Measurements from ENCODE around the gene DDX46. TPM values are rescaled to one million over a fixed set of nuclear protein-coding genes. Genes with fewer than 3 reads are reported as not detected.

Gene DDX46
- total RNA-seq, 2 donors from 2014 or later: 78.7 to 79.4 TPM

- Mint-ChIP-seq H3K4me3 (no peak overlapping the region), H3K27ac (no peak overlapping the region), H3K36me3 (ENCODE audit: low read depth) (peaks cover 6% of the 10 kb centered on the region), H3K9me3 (peaks cover 7% of the 10 kb centered on the region), H3K27me3 (ENCODE audit: insufficient read depth) (no peaks in the 10 kb centered on the region), H3K4me1 (peaks cover 12% of the 10 kb centered on the region)
- Histone ChIP-seq H3K4me3 (ENCODE audit: low read length) (no peak overlapping the region), H3K9ac (ENCODE audit: extremely low read depth, low read length, poor library complexity, severe bottlenecking) (no peak overlapping the region), H3K4me1 (ENCODE audit: control insufficient read depth, insufficient read depth, low read length) (no peaks in the 10 kb centered on the region), H3K9me3 (ENCODE audit: control insufficient read depth, low read length) (no peaks in the 10 kb centered on the region), H3K36me3 (ENCODE audit: control insufficient read depth, insufficient read depth, low read length) (no peaks in the 10 kb centered on the region), H3K27me3 (ENCODE audit: control insufficient read depth, insufficient read depth, low read length, poor library complexity, severe bottlenecking) (no peaks in the 10 kb centered on the region), H3K27ac (ENCODE audit: low read depth, low read length) (no peak overlapping the region)
- DNase-seq: no peak
- TF ChIP-seq, protein P1, sequence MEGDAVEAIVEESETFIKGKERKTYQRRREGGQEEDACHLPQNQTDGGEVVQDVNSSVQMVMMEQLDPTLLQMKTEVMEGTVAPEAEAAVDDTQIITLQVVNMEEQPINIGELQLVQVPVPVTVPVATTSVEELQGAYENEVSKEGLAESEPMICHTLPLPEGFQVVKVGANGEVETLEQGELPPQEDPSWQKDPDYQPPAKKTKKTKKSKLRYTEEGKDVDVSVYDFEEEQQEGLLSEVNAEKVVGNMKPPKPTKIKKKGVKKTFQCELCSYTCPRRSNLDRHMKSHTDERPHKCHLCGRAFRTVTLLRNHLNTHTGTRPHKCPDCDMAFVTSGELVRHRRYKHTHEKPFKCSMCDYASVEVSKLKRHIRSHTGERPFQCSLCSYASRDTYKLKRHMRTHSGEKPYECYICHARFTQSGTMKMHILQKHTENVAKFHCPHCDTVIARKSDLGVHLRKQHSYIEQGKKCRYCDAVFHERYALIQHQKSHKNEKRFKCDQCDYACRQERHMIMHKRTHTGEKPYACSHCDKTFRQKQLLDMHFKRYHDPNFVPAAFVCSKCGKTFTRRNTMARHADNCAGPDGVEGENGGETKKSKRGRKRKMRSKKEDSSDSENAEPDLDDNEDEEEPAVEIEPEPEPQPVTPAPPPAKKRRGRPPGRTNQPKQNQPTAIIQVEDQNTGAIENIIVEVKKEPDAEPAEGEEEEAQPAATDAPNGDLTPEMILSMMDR (conservative IDR thresholded peaks at IDR 0.05): no peak
- 92 to 94% methylated on average over 3 of the region's 3 CpGs for WGBS, 2 experiments (ENCODE audit: insufficient coverage in 1 of 2, insufficient read length in 1 of 2)
Measured at GRCh38 chr5:134879456-134879855, 120.9 kb downstream of the DDX46 start.

Other genes with a start within 250 kb of the DDX46 start
- gene JADE2, start 233.1 kb upstream of the DDX46 start, total RNA-seq: 10 to 100 TPM; 33.9 to 51.9 TPM
- 10 to 100 TPM; 18.4 to 24.2 TPM for gene SAR1B, start 126.0 kb upstream of the DDX46 start, total RNA-seq
- gene SEC24A, start 110.0 kb upstream of the DDX46 start, total RNA-seq: 10 to 100 TPM; 26.5 to 32.1 TPM
- 10 to 100 TPM; 23.3 to 25.6 TPM for gene CAMLG, start 20.2 kb upstream of the DDX46 start, total RNA-seq
- 10 to 100 TPM; 33.8 to 41.0 TPM for gene C5orf24, start 87.2 kb downstream of the DDX46 start, total RNA-seq
- gene TXNDC15, start 115.6 kb downstream of the DDX46 start, total RNA-seq: 10 to 100 TPM; 34.0 to 37.0 TPM
- 10 to 100 TPM in 1 of 2 donors, 1 to 10 TPM in 1; 9.1 to 12.6 TPM for gene PCBD2, start 146.4 kb downstream of the DDX46 start, total RNA-seq
- gene CATSPER3, start 209.1 kb downstream of the DDX46 start, total RNA-seq: under 1 TPM; 0.64 to 0.68 TPM

All from endodermal cell (in vitro differentiated cells).